ENCODE measurements around the gene ABHD3. TPM values are rescaled to one million over a fixed set of nuclear protein-coding genes. Genes with fewer than 3 reads are reported as not detected.
"Not testable (repeated sequence)": the region's sequence is repeated elsewhere in the genome, so short reads cannot be mapped to it uniquely, and the experiment has no call there.

ABHD3 gene
- total RNA-seq, 2 experiments from 2014 or later, result 14.3 to 14.5 TPM

GRCh38 chr18:21672521-21673267 is 31.9 kb downstream of the ABHD3 start:
- intact Hi-C loops (cut with micrococcal nuclease), result no loop called here
- peaks cover 2% of the 10 kb centered on the region for H3K36me3 Mint-ChIP-seq (ENCODE audit: low read depth)
- no peak overlapping the region for H3K27ac Mint-ChIP-seq
- CTCF ChIA-PET, result no interaction called here
- no peak for DNase-seq
- H3K9me3 Mint-ChIP-seq, result no peaks in the 10 kb centered on the region
- peaks cover 2% of the 10 kb centered on the region for H3K4me1 Mint-ChIP-seq (ENCODE audit: low read depth)
- H3K27me3 Mint-ChIP-seq (ENCODE audit: low read depth), result no peaks in the 10 kb centered on the region
- no peak overlapping the region for H3K4me3 Mint-ChIP-seq

- no peak overlapping the region for H3K4me3 Mint-ChIP-seq
- no peak for DNase-seq
- peaks cover under 1% of the 10 kb centered on the region for H3K4me1 Mint-ChIP-seq (ENCODE audit: low read depth)
- intact Hi-C loops (cut with micrococcal nuclease), result no loop called here
- CTCF ChIA-PET, result interaction anchor here (1.1 kb wide), 1 partner anchor 15 kb away, joined by 4 read pairs; no protein-coding TSS in a partner anchor
- H3K36me3 Mint-ChIP-seq (ENCODE audit: low read depth), result peaks cover 4% of the 10 kb centered on the region
- no peaks in the 10 kb centered on the region for H3K27me3 Mint-ChIP-seq (ENCODE audit: low read depth)
- H3K9me3 Mint-ChIP-seq, result no peaks in the 10 kb centered on the region
- H3K27ac Mint-ChIP-seq, result no peak overlapping the region
Measured at GRCh38 chr18:21669736-21670285, 34.8 kb downstream of the ABHD3 start.

- H3K4me1 Mint-ChIP-seq (ENCODE audit: low read depth), result no peaks in the 10 kb centered on the region
- H3K4me3 Mint-ChIP-seq, result no peak overlapping the region
- H3K36me3 Mint-ChIP-seq (ENCODE audit: low read depth), result peaks cover 14% of the 10 kb centered on the region
- no peaks in the 10 kb centered on the region for H3K9me3 Mint-ChIP-seq
- H3K27me3 Mint-ChIP-seq (ENCODE audit: low read depth), result no peaks in the 10 kb centered on the region
- H3K27ac Mint-ChIP-seq, result no peak overlapping the region
- intact Hi-C loops (cut with micrococcal nuclease), result no loop called here
- CTCF ChIA-PET, result no interaction called here
- no peak for DNase-seq
Measured at GRCh38 chr18:21664069-21664468, 40.5 kb downstream of the ABHD3 start.

GRCh38 chr18:21663578-21663977 is 41.0 kb downstream of the ABHD3 start:
- CTCF ChIA-PET, result no interaction called here
- no peaks in the 10 kb centered on the region for H3K4me1 Mint-ChIP-seq (ENCODE audit: low read depth)
- no peaks in the 10 kb centered on the region for H3K27me3 Mint-ChIP-seq (ENCODE audit: low read depth)
- intact Hi-C loops (cut with micrococcal nuclease), result no loop called here
- H3K4me3 Mint-ChIP-seq, result no peak overlapping the region
- H3K9me3 Mint-ChIP-seq, result no peaks in the 10 kb centered on the region
- DNase-seq, result no peak
- H3K27ac Mint-ChIP-seq, result no peak overlapping the region
- peaks cover 14% of the 10 kb centered on the region for H3K36me3 Mint-ChIP-seq (ENCODE audit: low read depth)

- no peak overlapping the region for H3K4me3 Mint-ChIP-seq
- H3K27me3 Mint-ChIP-seq (ENCODE audit: low read depth), result no peaks in the 10 kb centered on the region
- peaks cover 14% of the 10 kb centered on the region for H3K36me3 Mint-ChIP-seq (ENCODE audit: low read depth)
- intact Hi-C loops (cut with micrococcal nuclease), result no loop called here
- H3K4me1 Mint-ChIP-seq (ENCODE audit: low read depth), result no peaks in the 10 kb centered on the region
- no peak overlapping the region for H3K27ac Mint-ChIP-seq
- CTCF ChIA-PET, result no interaction called here
- no peaks in the 10 kb centered on the region for H3K9me3 Mint-ChIP-seq
- DNase-seq, result no peak
Measured at GRCh38 chr18:21662581-21662980, 42.0 kb downstream of the ABHD3 start.

- intact Hi-C loops (cut with micrococcal nuclease), result no loop called here
- CTCF ChIA-PET, result no interaction called here
- no peak overlapping the region for H3K27ac Mint-ChIP-seq
- no peak overlapping the region for H3K4me3 Mint-ChIP-seq
- no peaks in the 10 kb centered on the region for H3K9me3 Mint-ChIP-seq
- DNase-seq, result no peak
- H3K36me3 Mint-ChIP-seq (ENCODE audit: low read depth), result peaks cover 18% of the 10 kb centered on the region
- H3K4me1 Mint-ChIP-seq (ENCODE audit: low read depth), result peaks cover 2% of the 10 kb centered on the region
- no peaks in the 10 kb centered on the region for H3K27me3 Mint-ChIP-seq (ENCODE audit: low read depth)
Measured at GRCh38 chr18:21660078-21660477, 44.5 kb downstream of the ABHD3 start.

- peaks cover 2% of the 10 kb centered on the region for H3K4me1 Mint-ChIP-seq (ENCODE audit: low read depth)
- no peaks in the 10 kb centered on the region for H3K27me3 Mint-ChIP-seq (ENCODE audit: low read depth)
- no peak overlapping the region for H3K4me3 Mint-ChIP-seq
- H3K9me3 Mint-ChIP-seq, result no peaks in the 10 kb centered on the region
- H3K36me3 Mint-ChIP-seq (ENCODE audit: low read depth), result peaks cover 26% of the 10 kb centered on the region
- intact Hi-C loops (cut with micrococcal nuclease), result no loop called here
- CTCF ChIA-PET, result no interaction called here
- H3K27ac Mint-ChIP-seq, result no peak overlapping the region
- no peak for DNase-seq
Measured at GRCh38 chr18:21656402-21656801, 48.2 kb downstream of the ABHD3 start.

- Mint-ChIP-seq H3K27ac (no peak overlapping the region), H3K9me3 (no peaks in the 10 kb centered on the region), H3K27me3 (ENCODE audit: low read depth) (no peaks in the 10 kb centered on the region), H3K4me1 (ENCODE audit: low read depth) (peaks cover 2% of the 10 kb centered on the region), H3K4me3 (no peak overlapping the region), H3K36me3 (ENCODE audit: low read depth) (peaks cover 26% of the 10 kb centered on the region)
- no peak for DNase-seq
- CTCF ChIA-PET, result interaction anchor here (0.6 kb wide), 1 partner anchor 308 kb away, joined by 5 read pairs; no protein-coding TSS in a partner anchor
- intact Hi-C loops (cut with micrococcal nuclease), result no loop called here
Measured at GRCh38 chr18:21653361-21653760, 51.2 kb downstream of the ABHD3 start.

- CTCF ChIA-PET, result interaction anchor here (0.7 kb wide), 1 partner anchor 416 kb away, joined by 3 read pairs; no protein-coding TSS in a partner anchor
- Mint-ChIP-seq H3K27me3 (ENCODE audit: low read depth) (no peaks in the 10 kb centered on the region), H3K4me3 (no peak overlapping the region), H3K9me3 (no peaks in the 10 kb centered on the region), H3K27ac (no peak overlapping the region), H3K36me3 (ENCODE audit: low read depth) (peaks cover 25% of the 10 kb centered on the region), H3K4me1 (ENCODE audit: low read depth) (peaks cover 2% of the 10 kb centered on the region)
- DNase-seq, result no peak
- intact Hi-C loops (cut with micrococcal nuclease), result no loop called here
Measured at GRCh38 chr18:21652073-21652472, 52.5 kb downstream of the ABHD3 start.

- Mint-ChIP-seq H3K4me3 (no peak overlapping the region), H3K9me3 (no peaks in the 10 kb centered on the region), H3K4me1 (ENCODE audit: low read depth) (no peaks in the 10 kb centered on the region), H3K27me3 (ENCODE audit: low read depth) (no peaks in the 10 kb centered on the region), H3K36me3 (ENCODE audit: low read depth) (peaks cover 19% of the 10 kb centered on the region), H3K27ac (no peak overlapping the region)
- DNase-seq, result no peak
- CTCF ChIA-PET, result no interaction called here
- intact Hi-C loops (cut with micrococcal nuclease), result no loop called here
Measured at GRCh38 chr18:21650311-21650710, 54.3 kb downstream of the ABHD3 start.

- H3K4me3 Mint-ChIP-seq; H3K27me3 Mint-ChIP-seq (ENCODE audit: low read depth); H3K36me3 Mint-ChIP-seq (ENCODE audit: low read depth); H3K27ac Mint-ChIP-seq; intact Hi-C loops (cut with micrococcal nuclease); H3K9me3 Mint-ChIP-seq; DNase-seq: not testable (repeated sequence)
- CTCF ChIA-PET, result interaction anchor here (0.6 kb wide), 1 partner anchor 40 kb away, joined by 5 read pairs; the partner anchor contains the start of gene ESCO1
- H3K4me1 Mint-ChIP-seq (ENCODE audit: low read depth), result peaks cover 12% of the 10 kb centered on the region
Measured at GRCh38 chr18:21640375-21640774, 64.2 kb downstream of the ABHD3 start.

- Mint-ChIP-seq H3K4me3 (no peak overlapping the region), H3K27ac (no peak overlapping the region), H3K4me1 (ENCODE audit: low read depth) (peaks cover 12% of the 10 kb centered on the region), H3K36me3 (ENCODE audit: low read depth) (peaks cover 5% of the 10 kb centered on the region), H3K27me3 (ENCODE audit: low read depth) (no peaks in the 10 kb centered on the region), H3K9me3 (no peaks in the 10 kb centered on the region)
- DNase-seq, result no peak
- CTCF ChIA-PET, result no interaction called here
- intact Hi-C loops (cut with micrococcal nuclease), result loop anchor here (5.0 kb wide), 1 partner anchor 318 kb away; no protein-coding TSS in a partner anchor
Measured at GRCh38 chr18:21638822-21639221, 65.8 kb downstream of the ABHD3 start.

GRCh38 chr18:21636769-21637168 is 67.8 kb downstream of the ABHD3 start:
- Mint-ChIP-seq H3K36me3 (ENCODE audit: low read depth) (peaks cover 8% of the 10 kb centered on the region), H3K9me3 (no peaks in the 10 kb centered on the region), H3K27ac (no peak overlapping the region), H3K27me3 (ENCODE audit: low read depth) (no peaks in the 10 kb centered on the region), H3K4me1 (ENCODE audit: low read depth) (peaks cover 12% of the 10 kb centered on the region), H3K4me3 (no peak overlapping the region)
- CTCF ChIA-PET, result no interaction called here
- intact Hi-C loops (cut with micrococcal nuclease), result loop anchor here (1.0 to 5.0 kb wide), 2 partner anchors 67 to 321 kb away; no protein-coding TSS in a partner anchor
- no peak for DNase-seq

All from activated naive CD4-positive, alpha-beta T cell treated with anti-CD3 and anti-CD28 coated beads for 36 hours (primary cell).